NCI-H510A (cell line): ENCODE measurements around the gene MVB12B.

ENCODE experiments used
- DNase-seq: peaks from one replicate; lab custom pipeline; 2025; lab: John Stamatoyannopoulos, UW

Gene MVB12B

DNA sequence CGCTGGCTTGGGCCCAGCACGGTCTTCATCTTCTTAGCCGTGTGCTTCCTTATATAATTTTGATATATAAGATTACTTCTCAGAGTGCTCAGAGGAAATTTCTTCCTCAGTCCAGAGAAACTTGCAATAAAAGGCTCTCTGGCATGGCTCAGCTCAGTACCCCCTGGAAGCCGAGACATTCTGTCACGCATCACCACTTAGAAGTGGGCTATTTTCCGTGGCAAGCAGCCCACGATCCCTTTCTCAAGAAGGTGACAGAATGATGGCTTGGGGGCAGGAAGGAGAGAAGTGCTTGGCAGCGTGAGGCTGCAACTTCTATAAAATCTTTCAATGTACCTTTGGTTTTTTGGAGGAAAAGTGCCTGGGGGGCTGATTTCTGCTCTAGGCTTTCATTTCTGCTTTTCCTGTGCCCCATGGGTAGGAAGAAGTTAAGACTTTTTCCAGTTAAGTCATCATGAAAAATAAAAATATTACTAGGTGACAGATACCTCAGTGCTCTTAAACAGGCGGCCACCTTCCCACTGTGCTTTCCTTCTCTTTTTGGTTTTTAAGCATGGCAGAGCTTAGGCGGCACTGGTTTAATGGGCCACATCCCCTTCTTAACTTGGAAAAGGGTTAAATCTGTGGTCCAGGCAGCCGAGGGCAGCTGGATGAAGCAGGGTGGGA, 104.6 kb downstream of the MVB12B start:
- DNase-seq = no peak

DNA sequence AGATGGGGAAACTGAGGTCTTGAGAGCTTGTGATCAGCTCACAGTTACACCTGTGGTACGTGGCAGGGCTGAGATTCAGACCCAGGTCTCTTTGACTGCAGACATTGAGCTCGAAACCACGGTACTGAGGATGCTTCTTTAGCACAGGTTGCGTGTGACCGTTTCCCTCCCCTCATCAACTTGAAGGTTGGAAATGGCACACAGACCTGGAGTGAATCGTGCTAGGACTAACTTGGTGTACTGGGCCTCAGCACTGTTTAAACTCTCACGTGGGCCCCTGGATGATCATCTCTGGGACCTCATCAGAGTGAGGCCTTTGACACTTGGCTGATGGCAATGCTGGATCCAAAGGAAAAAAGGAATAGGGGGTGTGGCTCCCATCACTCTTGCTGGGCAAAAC, 106.0 kb downstream of the MVB12B start:
- no peak for DNase-seq

- no peak for DNase-seq
Observed at GRCh38 chr9:126435105-126435504, 108.5 kb downstream of the MVB12B start.

- no peak for DNase-seq
Observed at GRCh38 chr9:126435626-126436025, 109.0 kb downstream of the MVB12B start.

- DNase-seq = no peak
Observed at GRCh38 chr9:126436545-126437267, 110.1 kb downstream of the MVB12B start.

- DNase-seq = no peak
Observed at GRCh38 chr9:126437268-126437666, 110.6 kb downstream of the MVB12B start.

GRCh38 chr9:126437701-126438100, 111.1 kb downstream of the MVB12B start:
- DNase-seq = no peak

- DNase-seq = no peak
Observed at GRCh38 chr9:126438741-126439401, 112.2 kb downstream of the MVB12B start.

- no peak for DNase-seq
Observed at GRCh38 chr9:126439402-126439765, 112.8 kb downstream of the MVB12B start.

- DNase-seq = no peak
Observed at GRCh38 chr9:126439883-126440653, 113.4 kb downstream of the MVB12B start.

DNA sequence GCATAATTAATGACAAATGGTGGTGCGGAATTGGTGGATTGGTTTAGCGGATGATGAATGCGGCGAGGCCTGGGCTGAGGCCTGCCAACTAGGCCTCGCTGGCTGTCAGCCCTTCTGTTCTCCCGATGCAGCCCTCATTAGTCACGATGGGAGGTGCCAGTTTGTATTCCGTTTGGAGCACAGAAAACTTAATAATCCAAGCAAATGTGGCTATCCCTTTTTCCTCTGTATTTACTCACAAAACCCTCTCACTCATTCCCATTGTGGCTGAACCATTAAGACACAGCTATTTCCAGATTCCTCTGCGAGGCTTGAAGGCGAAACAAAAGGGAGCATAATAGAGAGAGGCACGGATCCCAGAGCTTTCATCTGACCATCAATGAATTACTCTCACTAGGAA, 114.3 kb downstream of the MVB12B start:
- DNase-seq = no peak

- DNase-seq = no peak
Observed at GRCh38 chr9:126442636-126443035, 116.0 kb downstream of the MVB12B start.

- DNase-seq = no peak
Observed at GRCh38 chr9:126443144-126443543, 116.5 kb downstream of the MVB12B start.

DNA sequence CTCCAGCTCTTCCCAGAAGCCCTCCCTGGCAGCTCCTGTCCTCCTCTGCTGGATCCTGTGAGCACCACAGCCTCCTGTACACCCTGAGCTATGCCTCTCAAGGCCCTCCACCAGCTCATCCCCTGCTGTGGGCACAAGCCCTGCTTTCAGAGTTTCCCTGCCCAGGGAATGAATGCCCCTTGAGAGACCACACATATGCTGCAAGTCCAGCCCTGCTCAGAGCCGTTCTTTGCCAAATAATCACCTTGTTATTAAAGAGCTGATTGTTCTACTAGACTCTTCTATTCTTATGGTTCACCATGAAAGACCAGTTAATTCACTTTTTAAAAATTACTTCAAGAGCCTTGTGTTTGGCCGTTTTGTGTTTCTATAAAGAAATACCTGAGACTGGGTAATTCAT, 121.5 kb downstream of the MVB12B start:
- no peak for DNase-seq

- DNase-seq = no peak
Observed at GRCh38 chr9:126448865-126449577, 122.4 kb downstream of the MVB12B start.

DNA sequence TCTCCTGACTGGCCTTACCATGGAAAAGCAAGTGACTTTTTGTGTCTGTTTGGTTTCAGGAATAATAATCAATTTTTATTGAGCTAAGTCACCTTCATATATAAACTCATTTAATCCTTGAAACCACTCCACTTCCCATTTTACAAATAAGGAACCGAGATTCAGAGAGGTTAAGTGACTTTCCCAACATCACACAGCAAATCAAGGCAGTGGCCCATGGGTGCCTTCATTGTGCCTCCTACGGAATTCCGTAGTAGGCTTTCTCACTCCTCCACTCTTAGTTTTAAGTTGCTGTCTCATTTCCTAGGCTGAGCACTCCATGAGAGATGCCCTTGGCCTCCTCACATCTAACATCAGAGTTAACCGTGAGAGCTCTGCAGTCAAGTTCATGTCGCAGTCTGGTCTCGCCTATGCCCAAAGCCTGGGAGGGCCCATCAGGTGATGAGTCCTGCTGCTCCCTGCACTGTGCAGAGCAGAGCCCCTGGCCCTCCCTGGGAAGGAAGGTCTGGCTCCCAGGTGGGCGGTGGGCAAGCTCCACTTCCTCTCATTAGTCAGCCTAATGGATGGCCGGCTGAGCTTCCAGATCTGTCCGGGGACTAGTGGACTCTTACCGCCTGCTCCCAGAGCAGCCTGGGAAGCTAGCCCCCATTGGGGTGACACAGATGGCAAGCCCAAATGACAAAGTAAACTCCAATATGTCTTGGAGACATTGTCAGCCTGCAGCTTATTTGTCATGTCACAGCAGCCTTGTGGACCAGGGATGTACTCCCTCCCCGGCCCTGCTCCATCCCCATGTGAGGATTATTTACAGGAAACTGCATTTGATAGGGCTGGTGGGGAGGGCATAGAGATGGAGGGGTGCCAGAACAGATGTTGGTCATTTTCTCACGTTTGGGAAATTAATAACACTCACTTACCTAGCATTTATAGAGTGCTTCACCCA, 123.4 kb downstream of the MVB12B start:
- DNase-seq = no peak

GRCh38 chr9:126450668-126451205, 124.1 kb downstream of the MVB12B start:
- DNase-seq = no peak

DNA sequence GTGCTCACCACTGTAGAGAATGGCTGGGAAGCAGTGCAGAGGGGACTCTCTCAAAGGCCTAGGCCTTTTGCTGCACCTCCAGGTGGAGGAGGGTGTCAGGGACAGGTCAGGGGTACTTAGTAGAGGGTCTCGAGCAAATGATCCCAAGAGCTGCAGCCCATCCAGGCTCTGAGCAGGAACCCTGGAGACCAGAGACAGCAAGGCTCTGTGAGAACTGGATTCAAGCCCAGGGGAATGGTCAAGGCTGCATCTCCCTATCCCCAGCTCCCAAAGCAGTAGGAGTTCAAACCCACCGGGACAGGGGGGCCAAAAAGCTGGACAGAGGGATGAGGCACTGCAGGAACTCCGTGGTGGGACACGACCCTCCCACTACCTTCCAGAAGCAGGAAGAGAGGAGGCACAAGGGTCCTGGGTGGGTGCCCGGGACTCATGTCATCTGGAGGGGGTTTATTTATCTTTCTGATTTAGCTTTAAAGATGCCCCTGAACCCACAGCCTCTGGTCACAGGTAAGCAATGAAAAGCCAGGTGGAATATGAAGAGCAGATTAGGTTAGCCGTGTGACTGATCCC, 124.8 kb downstream of the MVB12B start:
- DNase-seq = no peak

GRCh38 chr9:126452106-126452505, 125.5 kb downstream of the MVB12B start:
- DNase-seq = no peak
